ENCODE measurements around the gene ADAT1.

- TF ChIP-seq CTCF (IDR thresholded peaks at IDR 0.05): no peak
- TF ChIP-seq POLR2A (IDR thresholded peaks at IDR 0.05): no peak
Observed at GRCh38 chr16:75593308-75593707, 29.8 kb downstream of the ADAT1 start.
